HG03097 (cell line): Measurements from ENCODE around the gene PPM1F.

Experiments
- ATAC-seq: cut with Tn5 transposase; IDR thresholded peaks from one replicate; pipeline ENCODE4 v1.9.1; 2021; ENCODE audit not compliant: unreplicated experiment, low FRiP score

The PPM1F gene

GRCh38 chr22:21952586-21953571, at the start of gene PPM1F:
TSS of gene PPM1F (minus strand) at chr22:21952848. CDS start at chr22:21946048, 6,800 bp downstream.
- peak; percentile 69 for ATAC-seq

GRCh38 chr22:22001664-22002525, 49.2 kb upstream of the PPM1F start:
- no peak for ATAC-seq

GRCh38 chr22:21998595-21999247, 46.1 kb upstream of the PPM1F start:
- no peak for ATAC-seq

- no peak for ATAC-seq
Observed at GRCh38 chr22:21996175-21996720, 43.6 kb upstream of the PPM1F start.

- ATAC-seq: no peak
Observed at GRCh38 chr22:21995660-21996059, 43.0 kb upstream of the PPM1F start.

GRCh38 chr22:21994881-21995444, 42.3 kb upstream of the PPM1F start:
- ATAC-seq: no peak

- ATAC-seq: no peak
Observed at GRCh38 chr22:21992593-21993237, 40.1 kb upstream of the PPM1F start.

- no peak for ATAC-seq
Observed at GRCh38 chr22:21991774-21992173, 39.1 kb upstream of the PPM1F start.

GRCh38 chr22:21991304-21991596, 38.6 kb upstream of the PPM1F start:
- no peak for ATAC-seq

GRCh38 chr22:21990445-21991303, 38.0 kb upstream of the PPM1F start:
- ATAC-seq: no peak

- no peak for ATAC-seq
Observed at GRCh38 chr22:21989049-21989448, 36.4 kb upstream of the PPM1F start.

- ATAC-seq: no peak
Observed at GRCh38 chr22:21985214-21985613, 32.6 kb upstream of the PPM1F start.

- ATAC-seq: no peak
Observed at GRCh38 chr22:21984793-21985192, 32.1 kb upstream of the PPM1F start.

- ATAC-seq: peak; percentile 79
Observed at GRCh38 chr22:21982338-21982965, 29.8 kb upstream of the PPM1F start, which contains the start of gene TOP3B. TSS of gene TOP3B (minus strand) at chr22:21982787. CDS start at chr22:21975709, 7,078 bp downstream.

- no peak for ATAC-seq
Observed at GRCh38 chr22:21981874-21982273, 29.2 kb upstream of the PPM1F start.

- no peak for ATAC-seq
Observed at GRCh38 chr22:21980547-21980946, 27.9 kb upstream of the PPM1F start.

GRCh38 chr22:21978564-21979386, 26.1 kb upstream of the PPM1F start:
- no peak for ATAC-seq
